ENCODE measurements around the gene RAB3IP. TPM values are rescaled to one million over a fixed set of nuclear protein-coding genes. Genes with fewer than 3 reads are reported as not detected.
A peak's percentile ranks its signal among the peaks of the same experiment; 100 is the strongest.

The RAB3IP gene
- total RNA-seq, 4 donors from 2014 or later: 58.2 to 83.3 (median 70.2) TPM

GRCh38 chr12:69833696-69834095 lies 95.0 kb downstream of the RAB3IP start:
- TF ChIP-seq CTCF (IDR thresholded peaks at IDR 0.05) (no peak), POLR2A (IDR thresholded peaks at IDR 0.05) (no peak)
- Histone ChIP-seq H3K4me3 (no peak overlapping the region), H3K27me3 (no peaks in the 10 kb centered on the region), H3K36me3 (no peaks in the 10 kb centered on the region), H3K9me3 (no peaks in the 10 kb centered on the region), H3K27ac (no peak overlapping the region), H3K4me1 (peaks cover 0 to 30% (median 8%) of the 10 kb centered on the region in 4 donors)
- DNase-seq: no peak

- Histone ChIP-seq H3K36me3 (no peaks in the 10 kb centered on the region), H3K27ac (no peak overlapping the region), H3K4me3 (peak overlapping the region in 1 of 4 donors; percentile 3), H3K4me1 (peaks cover 0 to 33% (median 8%) of the 10 kb centered on the region in 4 donors), H3K27me3 (no peaks in the 10 kb centered on the region), H3K9me3 (no peaks in the 10 kb centered on the region)
- TF ChIP-seq CTCF (IDR thresholded peaks at IDR 0.05) (no peak), POLR2A (IDR thresholded peaks at IDR 0.05) (no peak)
- no peak for DNase-seq
Observed at GRCh38 chr12:69834147-69834546, 95.5 kb downstream of the RAB3IP start.

GRCh38 chr12:69834576-69834975 lies 95.9 kb downstream of the RAB3IP start:
- peaks cover 0 to 31% (median 8%) of the 10 kb centered on the region in 4 donors for H3K4me1 ChIP-seq
- no peaks in the 10 kb centered on the region for H3K36me3 ChIP-seq
- no peak for DNase-seq
- no peak for TF ChIP-seq POLR2A (IDR thresholded peaks at IDR 0.05)
- TF ChIP-seq CTCF (IDR thresholded peaks at IDR 0.05): no peak
- no peaks in the 10 kb centered on the region for H3K27me3 ChIP-seq
- H3K4me3 ChIP-seq: peak overlapping the region in 1 of 4 donors; percentile 3
- H3K27ac ChIP-seq: no peak overlapping the region
- no peaks in the 10 kb centered on the region for H3K9me3 ChIP-seq

- no peak overlapping the region for H3K4me3 ChIP-seq
- no peak for DNase-seq
- TF ChIP-seq POLR2A (IDR thresholded peaks at IDR 0.05) (no peak), CTCF (IDR thresholded peaks at IDR 0.05) (no peak)
- no peak overlapping the region for H3K27ac ChIP-seq
- no peaks in the 10 kb centered on the region for H3K27me3 ChIP-seq
- no peaks in the 10 kb centered on the region for H3K36me3 ChIP-seq
- H3K9me3 ChIP-seq: no peaks in the 10 kb centered on the region
- peaks cover 0 to 30% (median 8%) of the 10 kb centered on the region in 4 donors for H3K4me1 ChIP-seq
Observed at GRCh38 chr12:69835081-69835480, 96.4 kb downstream of the RAB3IP start.

GRCh38 chr12:69836015-69836414 lies 97.4 kb downstream of the RAB3IP start:
- H3K4me1 ChIP-seq: peaks cover 0 to 35% (median 8%) of the 10 kb centered on the region in 4 donors
- TF ChIP-seq POLR2A (IDR thresholded peaks at IDR 0.05) (no peak), CTCF (IDR thresholded peaks at IDR 0.05) (no peak)
- DNase-seq: no peak
- H3K27ac ChIP-seq: peak overlapping the region in 1 of 4 donors; percentile 25
- H3K4me3 ChIP-seq: no peak overlapping the region
- no peaks in the 10 kb centered on the region for H3K9me3 ChIP-seq
- H3K36me3 ChIP-seq: no peaks in the 10 kb centered on the region
- no peaks in the 10 kb centered on the region for H3K27me3 ChIP-seq

GRCh38 chr12:69837191-69837590 lies 98.5 kb downstream of the RAB3IP start:
- TF ChIP-seq CTCF (IDR thresholded peaks at IDR 0.05) (no peak), POLR2A (IDR thresholded peaks at IDR 0.05) (no peak)
- H3K27ac ChIP-seq: peak overlapping the region in 2 of 4 donors; percentile 55 to 70
- peaks cover 0 to 40% (median 8%) of the 10 kb centered on the region in 4 donors for H3K4me1 ChIP-seq
- DNase-seq: no peak
- peak overlapping the region in 1 of 4 donors; percentile 2 for H3K4me3 ChIP-seq
- H3K27me3 ChIP-seq: no peaks in the 10 kb centered on the region
- no peaks in the 10 kb centered on the region for H3K36me3 ChIP-seq
- H3K9me3 ChIP-seq: no peaks in the 10 kb centered on the region
